ENCODE results near the gene TUT4. TPM values are rescaled to one million over a fixed set of nuclear protein-coding genes. Genes with fewer than 3 reads are reported as not detected.

Gene TUT4
- 44.2 TPM for total RNA-seq
- long read RNA-seq, partial matches to known transcripts: 6 of 18 reads
- long read RNA-seq, other reads (novel, unspliced or antisense): 12 of 18 reads

GRCh38 chr1:52552505-52553361 lies at the start of gene TUT4:
TUT4 (minus strand) TSS chr1:52553092; CDS start chr1:52526280, 26,812 bp downstream.
- Histone ChIP-seq H3K4me3 (peak within 1 kb of the TSS; percentile 87), H3K27ac (peak within 1 kb of the TSS; percentile 88), H3K27me3 (no peaks in the 10 kb centered on the region), H3K36me3 (no peaks in the 10 kb centered on the region), H3K9me3 (no peaks in the 10 kb centered on the region), H3K4me1 (peaks cover 17% of the 10 kb centered on the region)
- intact Hi-C loops (cut with DNase I): no loop called here
- TF ChIP-seq CTCF (IDR thresholded peaks at IDR 0.05): no peak
- peak; percentile 85 for ATAC-seq
- DNase-seq: peak; percentile 91

- peaks cover 23% of the 10 kb centered on the region for H3K4me1 ChIP-seq
- H3K27me3 ChIP-seq: no peaks in the 10 kb centered on the region
- H3K4me3 ChIP-seq: peak within 1 kb of the TSS; percentile 58
- intact Hi-C loops (cut with DNase I): no loop called here
- H3K27ac ChIP-seq: peak within 1 kb of the TSS; percentile 72
- no peak for TF ChIP-seq CTCF (IDR thresholded peaks at IDR 0.05)
- ATAC-seq (peak; percentile 75), DNase-seq (peak; percentile 77)
- H3K9me3 ChIP-seq: no peaks in the 10 kb centered on the region
- peaks cover 5% of the 10 kb centered on the region for H3K36me3 ChIP-seq
These were observed 49.3 kb upstream of the TUT4 start, which contains the start of gene GPX7 for GRCh38 chr1:52601991-52602855. GPX7 (plus strand) TSS chr1:52602371; CDS start chr1:52602410, 39 bp downstream.

GRCh38 chr1:52601519-52601918 lies 48.6 kb upstream of the TUT4 start:
- Histone ChIP-seq H3K9me3 (no peaks in the 10 kb centered on the region), H3K4me3 (peak overlapping the region; percentile 58), H3K36me3 (peaks cover under 1% of the 10 kb centered on the region), H3K4me1 (peaks cover 23% of the 10 kb centered on the region), H3K27ac (no peak overlapping the region), H3K27me3 (no peaks in the 10 kb centered on the region)
- no peak for ATAC-seq
- DNase-seq: no peak
- no peak for TF ChIP-seq CTCF (IDR thresholded peaks at IDR 0.05)
- intact Hi-C loops (cut with DNase I): no loop called here

- intact Hi-C loops (cut with DNase I): no loop called here
- no peaks in the 10 kb centered on the region for H3K36me3 ChIP-seq
- H3K27ac ChIP-seq: no peak overlapping the region
- no peak for TF ChIP-seq CTCF (IDR thresholded peaks at IDR 0.05)
- H3K4me1 ChIP-seq: peaks cover 23% of the 10 kb centered on the region
- H3K27me3 ChIP-seq: no peaks in the 10 kb centered on the region
- no peak for ATAC-seq
- H3K4me3 ChIP-seq: no peak overlapping the region
- H3K9me3 ChIP-seq: no peaks in the 10 kb centered on the region
- no peak for DNase-seq
These were observed 47.8 kb upstream of the TUT4 start for GRCh38 chr1:52600533-52601179.

- ATAC-seq: no peak
- Histone ChIP-seq H3K4me3 (no peak overlapping the region), H3K36me3 (no peaks in the 10 kb centered on the region), H3K4me1 (peaks cover 22% of the 10 kb centered on the region), H3K27ac (no peak overlapping the region), H3K27me3 (no peaks in the 10 kb centered on the region), H3K9me3 (no peaks in the 10 kb centered on the region)
- no peak for TF ChIP-seq CTCF (IDR thresholded peaks at IDR 0.05)
- intact Hi-C loops (cut with DNase I): no loop called here
- no peak for DNase-seq
These were observed 46.3 kb upstream of the TUT4 start for GRCh38 chr1:52599236-52599635.

All from upper lobe of right lung (tissue), 1 donor.